Measurements from ENCODE around the gene FOXO6. TPM values are rescaled to one million over a fixed set of nuclear protein-coding genes. Genes with fewer than 3 reads are reported as not detected.

The FOXO6 gene
- total RNA-seq, 1 experiment from 2014 or later, result 0.47 TPM

- Mint-ChIP-seq H3K36me3 (ENCODE audit: insufficient read depth, unreplicated experiment) (no peaks in the 10 kb centered on the region), H3K4me1 (ENCODE audit: low read depth, unreplicated experiment) (peaks cover 9% of the 10 kb centered on the region), H3K9me3 (ENCODE audit: low read depth, unreplicated experiment) (no peaks in the 10 kb centered on the region), H3K27ac (ENCODE audit: unreplicated experiment) (no peak overlapping the region), H3K27me3 (ENCODE audit: unreplicated experiment) (no peaks in the 10 kb centered on the region), H3K4me3 (ENCODE audit: low read depth, unreplicated experiment) (no peak overlapping the region)
- CTCF ChIA-PET, result no interaction called here
- BruUV-seq (replicated peaks), result no TSS peak
- intact Hi-C loops (cut with micrococcal nuclease; ENCODE audit: unreplicated experiment), result no loop called here
- no peak for TF ChIP-seq CTCF (IDR thresholded peaks at IDR 0.05; ENCODE audit: unreplicated experiment)
- no peak for DNase-seq
These were observed 14.0 kb upstream of the FOXO6 start for GRCh38 chr1:41347276-41347675.

GRCh38 chr1:41348394-41348793 is 12.8 kb upstream of the FOXO6 start:
- no peaks in the 10 kb centered on the region for H3K36me3 Mint-ChIP-seq (ENCODE audit: insufficient read depth, unreplicated experiment)
- no peaks in the 10 kb centered on the region for H3K9me3 Mint-ChIP-seq (ENCODE audit: low read depth, unreplicated experiment)

GRCh38 chr1:41349361-41350054 is 11.7 kb upstream of the FOXO6 start:
- DNase-seq, result no peak
- intact Hi-C loops (cut with micrococcal nuclease; ENCODE audit: unreplicated experiment), result no loop called here
- CTCF ChIA-PET, result interaction anchor here (0.6 kb wide), 1 partner anchor 36 kb away, joined by 3 read pairs; no protein-coding TSS in a partner anchor
- TF ChIP-seq CTCF (IDR thresholded peaks at IDR 0.05; ENCODE audit: unreplicated experiment), result no peak
- BruUV-seq (replicated peaks), result no TSS peak
- peaks cover 12% of the 10 kb centered on the region for H3K4me1 Mint-ChIP-seq (ENCODE audit: low read depth, unreplicated experiment)
- H3K4me3 Mint-ChIP-seq (ENCODE audit: low read depth, unreplicated experiment), result no peak overlapping the region
- no peaks in the 10 kb centered on the region for H3K9me3 Mint-ChIP-seq (ENCODE audit: low read depth, unreplicated experiment)
- no peak overlapping the region for H3K27ac Mint-ChIP-seq (ENCODE audit: unreplicated experiment)
- no peaks in the 10 kb centered on the region for H3K27me3 Mint-ChIP-seq (ENCODE audit: unreplicated experiment)
- no peaks in the 10 kb centered on the region for H3K36me3 Mint-ChIP-seq (ENCODE audit: insufficient read depth, unreplicated experiment)

More at GRCh38 chr1:41348394-41348793, 12.8 kb upstream of the FOXO6 start:
- H3K4me3 Mint-ChIP-seq (ENCODE audit: low read depth, unreplicated experiment), result no peak overlapping the region
- H3K4me1 Mint-ChIP-seq (ENCODE audit: low read depth, unreplicated experiment), result peaks cover 2% of the 10 kb centered on the region
- TF ChIP-seq CTCF (IDR thresholded peaks at IDR 0.05; ENCODE audit: unreplicated experiment), result no peak
- intact Hi-C loops (cut with micrococcal nuclease; ENCODE audit: unreplicated experiment), result no loop called here
- no peaks in the 10 kb centered on the region for H3K27me3 Mint-ChIP-seq (ENCODE audit: unreplicated experiment)
- no peak overlapping the region for H3K27ac Mint-ChIP-seq (ENCODE audit: unreplicated experiment)
- CTCF ChIA-PET, result no interaction called here
- no peak for DNase-seq
- no TSS peak for BruUV-seq (replicated peaks)

GRCh38 chr1:41350055-41350378 is 11.2 kb upstream of the FOXO6 start:
- no TSS peak for BruUV-seq (replicated peaks)

More at GRCh38 chr1:41350055-41350378, 11.2 kb upstream of the FOXO6 start:
- no peak overlapping the region for H3K4me3 Mint-ChIP-seq (ENCODE audit: low read depth, unreplicated experiment)
- DNase-seq, result no peak
- no peak for TF ChIP-seq CTCF (IDR thresholded peaks at IDR 0.05; ENCODE audit: unreplicated experiment)
- CTCF ChIA-PET, result interaction anchor here (0.6 kb wide), 1 partner anchor 36 kb away, joined by 3 read pairs; no protein-coding TSS in a partner anchor
- no peaks in the 10 kb centered on the region for H3K36me3 Mint-ChIP-seq (ENCODE audit: insufficient read depth, unreplicated experiment)
- intact Hi-C loops (cut with micrococcal nuclease; ENCODE audit: unreplicated experiment), result no loop called here
- H3K27me3 Mint-ChIP-seq (ENCODE audit: unreplicated experiment), result no peaks in the 10 kb centered on the region
- H3K9me3 Mint-ChIP-seq (ENCODE audit: low read depth, unreplicated experiment), result no peaks in the 10 kb centered on the region
- peaks cover 12% of the 10 kb centered on the region for H3K4me1 Mint-ChIP-seq (ENCODE audit: low read depth, unreplicated experiment)
- no peak overlapping the region for H3K27ac Mint-ChIP-seq (ENCODE audit: unreplicated experiment)

All from Calu3 (cell line).